ENCODE data around the gene FTCDNL1.

FTCDNL1 gene

GRCh38 chr2:199850718-199851500 lies at the start of gene FTCDNL1:
TSS of gene FTCDNL1 (minus strand) at chr2:199851192. CDS start at chr2:199848962, 2,230 bp downstream.
- no peak for DNase-seq

GRCh38 chr2:199896617-199897016 lies 45.6 kb upstream of the FTCDNL1 start:
- DNase-seq: no peak

- DNase-seq: no peak
Measured at GRCh38 chr2:199895406-199895805, 44.4 kb upstream of the FTCDNL1 start.

DNA sequence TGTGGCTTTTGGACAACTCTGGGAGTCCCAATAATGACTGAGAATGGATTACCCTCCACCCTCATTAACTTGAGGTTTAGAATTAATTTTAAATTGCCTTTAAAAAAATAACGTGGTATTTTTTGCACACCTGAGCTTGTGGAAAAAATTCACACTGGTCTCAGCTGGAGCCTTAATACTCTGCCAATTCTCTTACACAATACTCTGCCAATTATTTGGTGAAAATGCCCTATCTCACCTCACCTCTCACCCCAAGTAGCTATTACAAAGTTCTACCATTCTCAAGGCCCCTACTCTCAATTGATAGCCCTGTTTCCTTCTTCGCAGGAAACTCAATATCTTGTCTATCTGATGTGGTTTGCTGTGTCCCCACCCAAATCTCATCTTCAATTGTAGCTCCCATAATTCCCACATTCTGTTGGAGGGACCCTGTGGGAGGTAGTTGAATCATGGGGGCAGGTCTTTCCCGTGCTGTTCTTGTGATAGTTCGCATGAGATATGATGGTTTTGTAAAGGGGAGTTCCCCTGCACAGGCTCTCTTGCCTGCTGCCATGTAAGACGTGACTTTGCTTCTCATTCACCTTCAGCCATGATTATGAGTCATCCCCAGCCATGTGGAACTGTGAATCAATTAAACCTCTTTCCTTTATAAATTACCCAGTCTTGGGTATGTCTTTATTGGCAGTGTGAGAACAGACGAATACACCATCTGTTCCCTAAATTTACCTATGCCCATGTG lies 32.7 kb upstream of the FTCDNL1 start:
- DNase-seq: no peak

DNA sequence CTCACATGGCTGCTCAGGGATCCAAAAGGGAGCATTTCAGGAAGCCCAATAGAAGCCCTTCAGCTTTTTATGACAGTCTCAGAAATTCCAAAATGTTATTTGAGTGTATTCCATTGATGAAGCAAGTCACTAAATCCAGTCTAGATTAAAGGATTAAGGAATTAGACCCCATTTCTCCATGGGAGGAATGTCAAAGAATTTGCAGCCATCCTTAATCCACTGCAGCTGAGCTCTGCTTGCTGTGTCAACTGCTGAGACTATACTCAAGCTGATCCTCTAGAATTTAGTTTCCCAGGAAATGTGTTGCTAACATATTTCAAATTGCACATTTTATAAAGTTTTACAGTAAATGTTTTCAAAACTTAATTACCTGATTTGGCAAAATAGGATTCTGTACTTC lies 31.7 kb upstream of the FTCDNL1 start:
- DNase-seq: no peak

DNA sequence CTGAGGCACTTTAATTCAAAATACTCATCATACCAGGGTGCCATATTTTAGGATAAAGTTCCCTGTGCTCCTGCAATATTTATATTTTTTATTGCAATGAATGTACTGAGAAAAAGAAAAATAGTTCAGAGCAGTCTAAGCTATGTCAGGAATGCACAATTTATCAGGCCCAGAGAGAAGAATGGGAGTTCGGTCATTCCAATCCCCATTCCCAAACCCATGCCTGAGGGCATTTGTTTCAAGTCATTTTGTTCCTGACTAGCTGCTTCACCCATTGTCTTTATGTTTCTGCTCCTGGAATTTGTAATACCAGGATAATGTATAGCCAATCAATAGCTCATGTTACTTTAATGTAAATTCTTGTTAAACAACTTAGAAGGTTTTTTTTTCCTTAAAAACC lies 24.4 kb upstream of the FTCDNL1 start:
- no peak for DNase-seq

DNA sequence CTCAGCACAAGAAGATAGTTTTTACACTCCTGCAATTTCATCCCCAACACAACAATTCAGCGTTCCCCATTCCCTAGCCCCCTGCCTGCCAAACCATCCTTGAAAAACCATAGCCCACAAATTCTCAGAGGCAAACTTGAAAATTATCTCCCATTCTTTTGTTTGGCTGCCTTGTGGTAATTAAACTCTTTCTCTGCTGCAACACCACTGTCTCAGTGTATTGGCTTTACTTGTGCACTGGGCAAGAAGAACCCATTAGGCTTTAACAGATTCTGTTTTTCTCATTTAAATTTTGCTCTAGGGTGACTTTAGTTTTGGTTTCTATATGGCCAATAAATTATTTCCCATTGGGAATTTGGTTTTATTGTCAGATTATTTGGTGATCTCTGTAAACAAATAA lies 23.2 kb upstream of the FTCDNL1 start:
- no peak for DNase-seq

DNA sequence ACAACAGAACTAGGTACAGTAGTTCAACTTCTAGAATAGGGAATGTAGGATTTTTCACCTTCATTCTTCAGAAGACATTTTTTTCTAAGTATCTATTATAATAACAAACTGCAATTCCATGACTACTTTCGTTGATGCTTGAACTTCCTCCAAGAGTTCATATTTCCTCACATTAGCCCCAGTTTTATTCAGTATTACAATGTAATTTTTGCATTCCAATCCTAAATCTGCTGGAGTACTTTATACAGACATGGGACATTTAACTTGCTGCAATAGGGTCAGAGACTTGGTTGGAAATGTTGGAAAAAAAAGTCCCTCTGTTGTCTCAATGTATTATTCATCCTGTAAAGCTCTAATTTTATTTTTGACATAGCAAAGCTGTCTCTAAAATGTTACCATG lies 19.6 kb upstream of the FTCDNL1 start:
- no peak for DNase-seq

- DNase-seq: no peak
Measured at GRCh38 chr2:199869653-199870052, 18.7 kb upstream of the FTCDNL1 start.

- DNase-seq: no peak
Measured at GRCh38 chr2:199869227-199869541, 18.2 kb upstream of the FTCDNL1 start.

GRCh38 chr2:199868431-199869226 lies 17.6 kb upstream of the FTCDNL1 start:
- DNase-seq: no peak

- no peak for DNase-seq
Measured at GRCh38 chr2:199865905-199866304, 14.9 kb upstream of the FTCDNL1 start.

DNA sequence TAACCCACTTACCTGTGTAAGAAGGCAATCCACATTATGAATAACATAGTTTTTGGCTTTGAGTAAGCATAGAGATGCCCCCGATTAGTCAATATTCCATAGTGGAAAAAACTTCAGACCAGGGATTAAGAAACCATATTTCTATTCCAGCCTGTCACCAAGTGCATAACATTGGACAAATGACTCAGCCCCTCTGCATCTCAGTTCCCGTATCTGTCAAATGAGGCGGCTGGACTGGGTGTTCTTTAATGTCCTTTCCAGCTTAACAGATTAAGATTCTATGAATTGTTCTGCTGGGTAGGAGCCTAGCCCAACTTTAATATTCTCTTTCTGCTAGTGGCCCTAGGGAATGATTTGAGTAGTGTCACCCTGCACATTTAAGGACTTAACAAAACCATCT lies 11.8 kb upstream of the FTCDNL1 start:
- DNase-seq: no peak

GRCh38 chr2:199861132-199861774 lies 10.3 kb upstream of the FTCDNL1 start:
- no peak for DNase-seq

- no peak for DNase-seq
Measured at GRCh38 chr2:199855812-199856211, 4.8 kb upstream of the FTCDNL1 start.

DNA sequence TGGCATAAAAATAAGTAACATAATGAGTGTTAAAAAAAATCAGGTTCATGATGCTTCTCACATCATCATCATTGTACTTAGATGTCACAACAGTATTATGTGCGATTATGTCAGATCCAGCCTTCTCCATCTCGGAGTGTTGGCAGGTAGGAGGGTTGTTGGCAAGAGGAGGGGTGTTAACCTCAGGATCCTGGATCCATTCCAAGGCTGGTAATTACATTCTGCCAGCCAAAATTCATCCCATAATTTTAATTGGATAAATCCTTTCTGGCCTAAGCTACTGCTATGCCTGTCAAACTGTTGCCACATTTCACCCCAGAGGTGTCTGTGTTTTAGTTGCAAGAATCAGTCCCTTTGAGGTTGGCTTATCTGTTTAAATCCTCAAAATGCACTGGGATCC lies 891 bp upstream of the FTCDNL1 start:
- DNase-seq: no peak

GRCh38 chr2:199851501-199851810 lies 464 bp upstream of the FTCDNL1 start:
- DNase-seq: no peak

DNA sequence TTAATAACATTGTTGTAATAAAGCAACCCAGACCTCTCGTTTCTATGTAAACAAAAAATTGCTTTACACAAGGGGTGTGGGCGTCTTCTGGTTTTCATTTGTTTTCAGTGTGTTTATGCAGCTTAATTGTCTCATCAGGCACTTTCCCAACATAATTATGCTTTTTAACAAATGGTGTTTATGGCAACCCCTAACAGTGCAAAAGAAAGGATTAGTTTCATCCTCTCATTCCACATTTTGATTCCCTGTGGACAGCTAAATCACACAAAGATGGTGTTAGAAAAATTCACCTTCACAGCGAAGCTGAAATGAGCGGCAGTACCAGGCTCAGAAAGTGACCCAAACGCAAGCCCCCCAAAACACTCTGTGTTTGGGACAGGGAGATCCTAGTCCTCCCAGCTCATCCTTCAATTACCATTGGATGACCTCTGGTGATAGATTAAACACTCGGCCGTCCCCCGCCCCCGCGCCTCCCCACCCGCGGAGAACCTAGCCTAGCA lies 724 bp downstream of the FTCDNL1 start:
- no peak for DNase-seq

GRCh38 chr2:199848389-199849130 lies 2.4 kb downstream of the FTCDNL1 start:
- no peak for DNase-seq

GRCh38 chr2:199847181-199847864 lies 3.7 kb downstream of the FTCDNL1 start:
- DNase-seq: no peak

GRCh38 chr2:199842631-199843395 lies 8.2 kb downstream of the FTCDNL1 start:
- DNase-seq: no peak

Data from NCI-H1436 treated with DMSO at 0.1 percent for 48 hours (cell line).